GM10248 (cell line): ENCODE measurements around the gene PTGFRN.

Experiments
- CTCF ChIA-PET: fragments of 300-600 bp; sonication (Branson Sonifier 250); formaldehyde crosslinking; extraction: SDS; loops from one replicate; lab custom pipeline; 2021; ENCODE audit warnings: antibody characterized with exemption; lab: Yijun Ruan, JAX
- POLR2A ChIA-PET: fragments of 350-650 bp; sonication (Branson Sonifier 250); formaldehyde crosslinking; extraction: SDS; loops from one replicate; lab custom pipeline; 2020; ENCODE audit warnings: antibody characterized with exemption; lab: Yijun Ruan, JAX
- DNase-seq: peaks from one replicate; pipeline ENCODE4 v3.0.0; 2012; ENCODE audit errors: extremely low spot score
- TF ChIP-seq, protein P1 (sequence below): IDR thresholded peaks from 2 replicates; pipeline ENCODE4 v1.5.1; 2012; ENCODE audit warnings: mild to moderate bottlenecking, low read depth; ENCODE audit errors: extremely low read depth, missing control alignments, control extremely low read depth

PTGFRN gene

DNA sequence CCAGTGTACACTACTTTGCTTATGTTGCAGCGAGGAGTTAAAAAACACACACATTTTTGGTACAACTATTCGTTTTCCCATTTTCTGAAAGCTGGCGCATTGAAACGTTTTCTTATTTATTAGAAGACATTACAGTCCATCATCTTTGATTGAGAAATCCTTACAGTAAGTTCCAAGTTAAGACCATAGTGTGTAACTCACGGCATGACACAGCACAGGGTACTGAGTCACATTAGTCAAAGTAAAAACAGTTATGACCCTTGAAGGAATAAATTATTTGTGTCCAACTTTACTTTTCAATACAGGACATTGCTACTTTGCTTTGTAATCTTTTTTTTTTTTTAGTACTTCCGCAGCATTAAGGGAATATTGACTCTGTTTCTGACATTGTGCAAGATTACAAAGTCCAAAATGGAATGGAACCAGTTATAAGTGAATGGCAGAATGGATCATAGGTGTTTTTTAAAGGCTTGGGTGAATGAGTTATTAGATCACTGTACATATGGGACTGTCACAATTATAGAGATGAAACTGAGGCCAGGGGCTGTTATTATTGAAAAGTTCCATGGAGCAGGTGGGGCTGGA lies 11.7 kb downstream of the PTGFRN start:
- TF ChIP-seq, protein P1, sequence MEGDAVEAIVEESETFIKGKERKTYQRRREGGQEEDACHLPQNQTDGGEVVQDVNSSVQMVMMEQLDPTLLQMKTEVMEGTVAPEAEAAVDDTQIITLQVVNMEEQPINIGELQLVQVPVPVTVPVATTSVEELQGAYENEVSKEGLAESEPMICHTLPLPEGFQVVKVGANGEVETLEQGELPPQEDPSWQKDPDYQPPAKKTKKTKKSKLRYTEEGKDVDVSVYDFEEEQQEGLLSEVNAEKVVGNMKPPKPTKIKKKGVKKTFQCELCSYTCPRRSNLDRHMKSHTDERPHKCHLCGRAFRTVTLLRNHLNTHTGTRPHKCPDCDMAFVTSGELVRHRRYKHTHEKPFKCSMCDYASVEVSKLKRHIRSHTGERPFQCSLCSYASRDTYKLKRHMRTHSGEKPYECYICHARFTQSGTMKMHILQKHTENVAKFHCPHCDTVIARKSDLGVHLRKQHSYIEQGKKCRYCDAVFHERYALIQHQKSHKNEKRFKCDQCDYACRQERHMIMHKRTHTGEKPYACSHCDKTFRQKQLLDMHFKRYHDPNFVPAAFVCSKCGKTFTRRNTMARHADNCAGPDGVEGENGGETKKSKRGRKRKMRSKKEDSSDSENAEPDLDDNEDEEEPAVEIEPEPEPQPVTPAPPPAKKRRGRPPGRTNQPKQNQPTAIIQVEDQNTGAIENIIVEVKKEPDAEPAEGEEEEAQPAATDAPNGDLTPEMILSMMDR: no peak
- POLR2A ChIA-PET: no interaction called here
- CTCF ChIA-PET: interaction anchor here (0.8 to 1.4 kb wide), 3 partner anchors 13 to 19 kb away, joined by 3 to 4 read pairs (median 3); no protein-coding TSS in a partner anchor
- DNase-seq: no peak

DNA sequence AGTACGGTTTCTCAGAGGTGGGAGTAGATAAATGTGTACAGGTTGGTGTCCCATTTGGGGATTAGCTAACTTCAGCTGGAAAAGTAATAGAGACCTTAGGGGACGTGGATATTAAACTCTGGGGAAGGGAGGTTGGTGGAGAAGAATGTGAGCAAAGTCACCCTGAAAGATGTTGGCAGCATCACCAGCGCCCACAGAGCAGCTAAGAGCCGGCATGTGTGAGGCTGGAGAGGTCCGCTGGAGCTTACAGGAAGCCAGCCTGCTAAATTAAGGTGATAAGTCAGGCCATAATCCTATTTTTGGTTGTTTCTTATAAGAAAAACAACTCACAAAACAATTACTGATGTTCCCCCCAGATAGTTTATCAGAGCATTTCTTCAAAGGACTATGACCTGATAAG lies 12.2 kb downstream of the PTGFRN start:
- ChIA-PET POLR2A (no interaction called here), CTCF (interaction anchor here (0.8 to 1.4 kb wide), 3 partner anchors 13 to 19 kb away, joined by 3 to 4 read pairs (median 3); no protein-coding TSS in a partner anchor)
- DNase-seq: no peak
- TF ChIP-seq, protein P1: no peak

- CTCF ChIA-PET: no interaction called here
- DNase-seq: no peak
- POLR2A ChIA-PET: no interaction called here
- TF ChIP-seq, protein P1: no peak
These were observed 13.7 kb downstream of the PTGFRN start for GRCh38 chr1:116923421-116923820.

DNA sequence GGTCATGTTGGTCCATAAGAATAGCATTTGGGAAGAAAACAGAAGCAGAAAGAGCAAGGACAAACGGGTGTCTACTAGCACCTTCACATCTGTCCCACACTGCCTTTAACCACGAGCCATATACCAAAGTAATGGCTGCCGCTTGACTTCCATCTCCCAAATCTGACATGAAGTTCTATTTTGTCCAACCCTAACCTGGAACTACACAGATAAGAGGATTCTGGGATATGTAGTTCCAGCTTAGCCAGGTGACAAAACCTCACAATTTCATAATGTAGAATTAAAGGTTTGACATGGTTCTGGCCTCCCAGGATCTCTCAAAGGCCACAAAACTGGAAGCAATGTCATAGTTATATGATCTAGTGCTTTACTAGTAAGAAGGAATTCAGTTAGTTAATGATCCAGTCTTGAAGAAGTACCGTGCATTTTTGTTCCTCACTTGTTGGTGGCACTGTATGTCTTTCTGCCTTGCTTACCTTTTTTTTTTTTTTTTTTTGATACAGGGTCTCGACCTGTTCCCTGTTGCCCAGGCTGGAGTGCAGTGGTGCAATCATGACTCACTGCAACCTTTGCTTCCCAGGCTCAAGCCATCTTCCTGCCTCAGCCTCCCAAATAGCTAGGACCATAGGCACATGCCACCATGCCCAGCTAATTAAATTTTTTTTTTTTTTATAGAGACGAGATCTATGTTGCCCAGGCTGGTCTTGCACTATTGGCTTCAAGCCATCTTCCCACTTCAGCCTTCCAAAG lies 17.5 kb downstream of the PTGFRN start:
- TF ChIP-seq, protein P1: no peak
- ChIA-PET CTCF (interaction anchor here (1.4 kb wide), 1 partner anchor 353 kb away, joined by 4 read pairs; no protein-coding TSS in a partner anchor), POLR2A (no interaction called here)
- no peak for DNase-seq

DNA sequence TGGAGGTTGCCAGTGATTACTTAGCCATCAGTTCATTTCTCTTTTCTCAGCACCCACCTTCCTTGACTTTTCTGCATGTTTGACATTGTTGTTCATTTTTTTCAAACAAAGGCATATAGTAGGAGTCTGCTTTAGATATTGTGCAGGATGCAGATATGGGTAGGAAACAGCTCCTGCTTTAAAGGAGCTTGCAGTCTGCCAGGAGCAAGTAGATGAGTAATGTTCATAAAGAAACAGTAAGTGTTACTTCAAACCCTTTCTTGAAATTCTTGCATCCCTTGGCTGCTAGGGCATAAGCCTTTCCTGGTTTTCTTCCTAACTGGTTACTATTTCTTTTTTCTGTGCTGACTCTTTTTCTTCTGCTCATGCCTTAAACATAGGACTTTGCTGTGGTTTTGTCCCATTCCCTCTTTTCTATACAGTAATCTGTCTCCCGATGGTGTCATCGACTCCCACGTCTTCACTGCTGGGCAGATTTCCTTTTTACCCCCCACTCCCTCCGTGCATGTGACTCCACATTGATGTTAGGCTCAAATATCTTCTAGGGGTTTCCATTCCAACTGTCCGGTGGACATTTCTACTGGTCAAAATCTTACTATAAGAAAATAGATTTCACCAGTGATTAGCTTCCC lies 20.4 kb downstream of the PTGFRN start:
- POLR2A ChIA-PET: no interaction called here
- CTCF ChIA-PET: interaction anchor here (1.5 to 1.9 kb wide), 2 partner anchors 11 to 19 kb away, joined by 4 to 5 read pairs; no protein-coding TSS in a partner anchor
- TF ChIP-seq, protein P1: no peak
- no peak for DNase-seq
